GM12878 (cell line): ENCODE data around the gene BGLAP. TPM values are rescaled to one million over a fixed set of nuclear protein-coding genes. Genes with fewer than 3 reads are reported as not detected.
A peak's percentile ranks its signal among the peaks of the same experiment; 100 is the strongest.

Experiments
- ATF7 ChIP-seq: fragments of 450-650 bp; IDR thresholded peaks from 2 replicates; pipeline ENCODE4 v1.6.1; 2016; ENCODE audit warnings: low read depth, mild to moderate bottlenecking
- BCL11A ChIP-seq: IDR thresholded peaks from 2 replicates; pipeline ENCODE4 v1.6.1; 2011; ENCODE audit warnings: low read depth, low read length
- BMI1 ChIP-seq: fragments of 450-650 bp; IDR thresholded peaks from 2 replicates; pipeline ENCODE4 v1.6.1; 2016; ENCODE audit warnings: mild to moderate bottlenecking, moderate library complexity, borderline replicate concordance
- CHD2 ChIP-seq: IDR thresholded peaks from 2 replicates; pipeline ENCODE4 v1.6.1; 2011; ENCODE audit warnings: low read depth, low read length, improper control_type of control experiment, borderline replicate concordance
- CREM ChIP-seq: IDR thresholded peaks from 2 replicates; pipeline ENCODE4 v1.6.1; 2014; ENCODE audit warnings: antibody characterized with exemption, low read depth
- IRF4 ChIP-seq: IDR thresholded peaks from 2 replicates; pipeline ENCODE4 v1.6.1; 2011; ENCODE audit warnings: low read depth, low read length
- JUND ChIP-seq: IDR thresholded peaks from 2 replicates; pipeline ENCODE4 v1.6.1; 2012; ENCODE audit warnings: low read depth, mild to moderate bottlenecking, low read length, improper control_type of control experiment, moderate library complexity
- MEF2B ChIP-seq: fragments of 450-650 bp; IDR thresholded peaks from 2 replicates; pipeline ENCODE4 v1.6.1; 2018; ENCODE audit warnings: mild to moderate bottlenecking, moderate library complexity; ENCODE audit not compliant: partially characterized antibody, poor library complexity, severe bottlenecking
- MYB ChIP-seq: fragments of 150-350 bp; IDR thresholded peaks from 2 replicates; pipeline ENCODE4 v1.6.1; 2014; ENCODE audit warnings: mild to moderate bottlenecking, low read depth, low read length, borderline replicate concordance
- MYC ChIP-seq: IDR thresholded peaks from 2 replicates; pipeline ENCODE4 v1.6.1; 2011; ENCODE audit warnings: mild to moderate bottlenecking, low read length, moderate library complexity, inconsistent platforms; ENCODE audit not compliant: insufficient read depth, insufficient replicate concordance, insufficient read length, severe bottlenecking
- PML ChIP-seq: IDR thresholded peaks from 2 replicates; pipeline ENCODE4 v1.6.1; 2012; ENCODE audit warnings: low read length, inconsistent platforms
- POLR2A ChIP-seq: IDR thresholded peaks from 2 replicates; pipeline ENCODE4 v1.6.1; 2011; ENCODE audit warnings: low read depth, mild to moderate bottlenecking, low read length
- POU2F2 ChIP-seq: IDR thresholded peaks from 3 replicates; pipeline ENCODE4 v1.6.1; 2011; ENCODE audit warnings: low read depth, mild to moderate bottlenecking, low read length, borderline replicate concordance
- RAD51 ChIP-seq: fragments of 450-650 bp; IDR thresholded peaks from 2 replicates; pipeline ENCODE4 v1.6.1; 2016; ENCODE audit warnings: moderate library complexity, mild to moderate bottlenecking, inconsistent platforms
- SMAD5 ChIP-seq: IDR thresholded peaks from 2 replicates; pipeline ENCODE4 v1.6.1; 2016; ENCODE audit warnings: antibody characterized with exemption, low read depth
- SMARCA5 ChIP-seq: fragments of 450-650 bp; IDR thresholded peaks from 2 replicates; pipeline ENCODE4 v1.6.1; 2017; ENCODE audit warnings: mild to moderate bottlenecking
- SMC3 ChIP-seq: IDR thresholded peaks from 2 replicates; pipeline ENCODE4 v1.6.1; 2011; ENCODE audit warnings: low read length, improper control_type of control experiment, borderline replicate concordance
- SP1 ChIP-seq: IDR thresholded peaks from one replicate; pipeline ENCODE4 v1.6.1; 2011; ENCODE audit warnings: low read depth, low read length
- SREBF2 ChIP-seq: IDR thresholded peaks from 2 replicates; pipeline ENCODE4 v1.6.1; 2012; ENCODE audit warnings: mild to moderate bottlenecking, low read length
- TARDBP ChIP-seq: IDR thresholded peaks from 2 replicates; pipeline ENCODE4 v1.6.1; 2016; ENCODE audit warnings: borderline replicate concordance
- TCF12 ChIP-seq: IDR thresholded peaks from 2 replicates; pipeline ENCODE4 v1.6.1; 2011; ENCODE audit warnings: low read depth, mild to moderate bottlenecking, low read length
- WRNIP1 ChIP-seq: IDR thresholded peaks from 2 replicates; pipeline ENCODE4 v1.6.1; 2011; ENCODE audit warnings: low read depth, low read length, improper control_type of control experiment, borderline replicate concordance
- YY1 ChIP-seq: IDR thresholded peaks from 2 replicates; pipeline ENCODE4 v1.6.1; 2011; ENCODE audit warnings: low read depth, mild to moderate bottlenecking, low read length
- polyA plus RNA-seq, 11 experiments: library from polyadenylated mRNA; depleted of rRNA in 4 of 11; unstranded in 6 of 11; stranded (reverse) in 5 of 11; fragments of >200 nt; fragmentation: Nextera tagmentation in 4 of 11; fragmentation: Illumina TruSeq in 1 of 11; extraction: Ambion mirVana in 4 of 11; extraction: Trizol in 1 of 11; gene quantifications; 1 replicate in 1 of 11; 2 replicates in 10 of 11; pipeline versions ENCODE4 v1.2.1 to v1.2.3, GENCODE V29; 2011 to 2016; ENCODE audit warnings: inconsistent platforms in 2 of 11, missing spikeins in 2 of 11, low read depth in 1 of 11
- total RNA-seq, 4 experiments: library from RNA; depleted of rRNA in 3 of 4; stranded (reverse); fragments of >200 nt in 3 of 4; fragmentation: Illumina TruSeq in 1 of 4; extraction: Trizol in 1 of 4; gene quantifications; 2 replicates each; pipeline versions ENCODE4 v1.2.1 to v1.2.3, GENCODE V29; 2013 to 2021
- TF ChIP-seq, protein P1 (sequence below): IDR thresholded peaks from 2 replicates; pipeline ENCODE4 v1.6.1; 2012; ENCODE audit warnings: low read depth, low read length, improper control_type of control experiment
- TF ChIP-seq, protein P2 (sequence below): fragments of 450-650 bp; IDR thresholded peaks from 2 replicates; pipeline ENCODE4 v1.6.1; 2017; ENCODE audit warnings: low read depth, mild to moderate bottlenecking, moderate library complexity
- TF ChIP-seq, protein P3 (sequence below): fragments of 450-650 bp; IDR thresholded peaks from 2 replicates; pipeline ENCODE4 v1.6.1; 2017; ENCODE audit warnings: mild to moderate bottlenecking, moderate library complexity
- TF ChIP-seq, protein P4 (sequence below): fragments of 450-650 bp; IDR thresholded peaks from 2 replicates; pipeline ENCODE4 v1.6.1; 2016; ENCODE audit warnings: mild to moderate bottlenecking

Gene BGLAP
- total and polyA plus RNA-seq, 10 of the 15 experiments (the other 5 are each of a cell fraction or from before 2014, with no cell fraction given): 0.20 to 1.8 (median 0.40) TPM; not detected in 3

DNA sequence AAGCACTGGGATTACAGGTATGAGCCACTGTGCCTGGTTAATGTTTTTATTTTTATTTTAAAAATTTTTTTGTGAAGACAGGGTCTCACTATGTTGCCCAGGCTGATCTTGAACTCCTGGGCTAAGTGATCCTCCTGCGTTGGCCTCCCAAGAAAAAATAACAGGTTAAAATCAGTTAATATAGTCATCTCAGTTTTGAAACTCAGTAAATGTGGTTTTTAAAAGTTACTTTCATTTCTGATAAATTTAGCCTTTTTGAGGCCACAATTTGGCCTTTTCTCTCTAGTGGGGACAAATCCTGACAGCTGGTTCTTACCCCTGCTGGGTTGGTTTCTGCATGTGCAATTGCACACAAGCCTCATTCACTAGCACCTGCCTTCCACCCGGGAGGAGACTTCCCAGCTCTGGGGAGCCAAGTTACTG, 15.9 kb upstream of the BGLAP start (continued):
- TF ChIP-seq BMI1 (peak; percentile 50; the same call in 1 of the 2 replicates), PML (peak; percentile 78; the same call in 1 of the 2 replicates), POU2F2 (peak; percentile 74; the same call in 1 of the 3 replicates), SREBF2 (no peak), BCL11A (peak; percentile 87), SP1 (peak; percentile 56), IRF4 (peak; percentile 79), WRNIP1 (no peak), CHD2 (peak; percentile 25; the same call in 1 of the 2 replicates), TCF12 (peak; percentile 98), TARDBP (no peak), MYB (0 out of 2 replicates have a peak, but pooled peaks have one; percentile 56), ATF7 (peak; percentile 61), POLR2A (no peak; the same call in 1 of the 2 replicates), MYC (no peak), SMC3 (peak; percentile 4; the same call in 1 of the 2 replicates), SMARCA5 (0 out of 2 replicates have a peak, but pooled peaks have one; percentile 9), MEF2B (peak; percentile 95), SMAD5 (no peak), YY1 (no peak), JUND (peak; percentile 66; the same call in 1 of the 2 replicates), RAD51 (peak; percentile 55), CREM (peak; percentile 66; the same call in 1 of the 2 replicates)
- TF ChIP-seq, protein P1, sequence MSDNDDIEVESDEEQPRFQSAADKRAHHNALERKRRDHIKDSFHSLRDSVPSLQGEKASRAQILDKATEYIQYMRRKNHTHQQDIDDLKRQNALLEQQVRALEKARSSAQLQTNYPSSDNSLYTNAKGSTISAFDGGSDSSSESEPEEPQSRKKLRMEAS: peak; percentile 70
- TF ChIP-seq, protein P2, sequence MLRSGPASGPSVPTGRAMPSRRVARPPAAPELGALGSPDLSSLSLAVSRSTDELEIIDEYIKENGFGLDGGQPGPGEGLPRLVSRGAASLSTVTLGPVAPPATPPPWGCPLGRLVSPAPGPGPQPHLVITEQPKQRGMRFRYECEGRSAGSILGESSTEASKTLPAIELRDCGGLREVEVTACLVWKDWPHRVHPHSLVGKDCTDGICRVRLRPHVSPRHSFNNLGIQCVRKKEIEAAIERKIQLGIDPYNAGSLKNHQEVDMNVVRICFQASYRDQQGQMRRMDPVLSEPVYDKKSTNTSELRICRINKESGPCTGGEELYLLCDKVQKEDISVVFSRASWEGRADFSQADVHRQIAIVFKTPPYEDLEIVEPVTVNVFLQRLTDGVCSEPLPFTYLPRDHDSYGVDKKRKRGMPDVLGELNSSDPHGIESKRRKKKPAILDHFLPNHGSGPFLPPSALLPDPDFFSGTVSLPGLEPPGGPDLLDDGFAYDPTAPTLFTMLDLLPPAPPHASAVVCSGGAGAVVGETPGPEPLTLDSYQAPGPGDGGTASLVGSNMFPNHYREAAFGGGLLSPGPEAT: peak; percentile 94
- TF ChIP-seq, protein P3, sequence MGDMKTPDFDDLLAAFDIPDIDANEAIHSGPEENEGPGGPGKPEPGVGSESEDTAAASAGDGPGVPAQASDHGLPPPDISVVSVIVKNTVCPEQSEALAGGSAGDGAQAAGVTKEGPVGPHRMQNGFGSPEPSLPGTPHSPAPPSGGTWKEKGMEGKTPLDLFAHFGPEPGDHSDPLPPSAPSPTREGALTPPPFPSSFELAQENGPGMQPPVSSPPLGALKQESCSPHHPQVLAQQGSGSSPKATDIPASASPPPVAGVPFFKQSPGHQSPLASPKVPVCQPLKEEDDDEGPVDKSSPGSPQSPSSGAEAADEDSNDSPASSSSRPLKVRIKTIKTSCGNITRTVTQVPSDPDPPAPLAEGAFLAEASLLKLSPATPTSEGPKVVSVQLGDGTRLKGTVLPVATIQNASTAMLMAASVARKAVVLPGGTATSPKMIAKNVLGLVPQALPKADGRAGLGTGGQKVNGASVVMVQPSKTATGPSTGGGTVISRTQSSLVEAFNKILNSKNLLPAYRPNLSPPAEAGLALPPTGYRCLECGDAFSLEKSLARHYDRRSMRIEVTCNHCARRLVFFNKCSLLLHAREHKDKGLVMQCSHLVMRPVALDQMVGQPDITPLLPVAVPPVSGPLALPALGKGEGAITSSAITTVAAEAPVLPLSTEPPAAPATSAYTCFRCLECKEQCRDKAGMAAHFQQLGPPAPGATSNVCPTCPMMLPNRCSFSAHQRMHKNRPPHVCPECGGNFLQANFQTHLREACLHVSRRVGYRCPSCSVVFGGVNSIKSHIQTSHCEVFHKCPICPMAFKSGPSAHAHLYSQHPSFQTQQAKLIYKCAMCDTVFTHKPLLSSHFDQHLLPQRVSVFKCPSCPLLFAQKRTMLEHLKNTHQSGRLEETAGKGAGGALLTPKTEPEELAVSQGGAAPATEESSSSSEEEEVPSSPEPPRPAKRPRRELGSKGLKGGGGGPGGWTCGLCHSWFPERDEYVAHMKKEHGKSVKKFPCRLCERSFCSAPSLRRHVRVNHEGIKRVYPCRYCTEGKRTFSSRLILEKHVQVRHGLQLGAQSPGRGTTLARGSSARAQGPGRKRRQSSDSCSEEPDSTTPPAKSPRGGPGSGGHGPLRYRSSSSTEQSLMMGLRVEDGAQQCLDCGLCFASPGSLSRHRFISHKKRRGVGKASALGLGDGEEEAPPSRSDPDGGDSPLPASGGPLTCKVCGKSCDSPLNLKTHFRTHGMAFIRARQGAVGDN: peak; percentile 58
- TF ChIP-seq, protein P4, sequence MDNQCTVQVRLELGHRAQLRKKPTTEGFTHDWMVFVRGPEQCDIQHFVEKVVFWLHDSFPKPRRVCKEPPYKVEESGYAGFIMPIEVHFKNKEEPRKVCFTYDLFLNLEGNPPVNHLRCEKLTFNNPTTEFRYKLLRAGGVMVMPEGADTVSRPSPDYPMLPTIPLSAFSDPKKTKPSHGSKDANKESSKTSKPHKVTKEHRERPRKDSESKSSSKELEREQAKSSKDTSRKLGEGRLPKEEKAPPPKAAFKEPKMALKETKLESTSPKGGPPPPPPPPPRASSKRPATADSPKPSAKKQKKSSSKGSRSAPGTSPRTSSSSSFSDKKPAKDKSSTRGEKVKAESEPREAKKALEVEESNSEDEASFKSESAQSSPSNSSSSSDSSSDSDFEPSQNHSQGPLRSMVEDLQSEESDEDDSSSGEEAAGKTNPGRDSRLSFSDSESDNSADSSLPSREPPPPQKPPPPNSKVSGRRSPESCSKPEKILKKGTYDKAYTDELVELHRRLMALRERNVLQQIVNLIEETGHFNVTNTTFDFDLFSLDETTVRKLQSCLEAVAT: peak; percentile 67; the same call in 1 of the 2 replicates
